Measurements from ENCODE around the gene REEP1. TPM values are rescaled to one million over a fixed set of nuclear protein-coding genes. Genes with fewer than 3 reads are reported as not detected.
A peak's percentile ranks its signal among the peaks of the same experiment; 100 is the strongest.

Gene REEP1
- total and polyA plus RNA-seq, 4 experiments from 2014 or later = 0.15 TPM; not detected in 3

DNA sequence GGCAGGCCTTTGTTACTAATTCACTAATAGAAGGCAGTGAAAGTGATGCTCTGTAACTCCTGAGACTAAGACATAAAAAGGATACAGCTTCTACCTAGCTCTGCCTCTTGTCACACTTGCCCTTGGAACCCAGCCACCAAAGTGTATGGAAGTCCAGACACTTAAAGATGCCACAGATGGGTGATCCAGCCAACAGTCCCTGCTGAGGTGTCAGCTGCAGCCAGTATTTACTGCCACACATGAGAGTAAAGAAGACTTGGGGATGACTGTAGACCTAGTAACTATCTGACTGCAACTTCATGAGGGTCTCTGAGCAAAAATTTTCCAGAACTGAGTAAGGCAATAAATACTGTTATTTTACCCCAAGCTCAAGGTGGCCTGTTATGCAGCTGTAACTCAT is 151.0 kb downstream of the REEP1 start:
- H3K27ac Mint-ChIP-seq = peak overlapping the region; percentile 82 to 98 (median 92)
- H3K4me3 ChIP-seq (ENCODE audit: low read length in 2 of 2) = no peak overlapping the region

GRCh38 chr2:86185517-86186212 is 151.8 kb downstream of the REEP1 start:
- intact Hi-C loops (cut with micrococcal nuclease) = loop anchor here (1.0 kb wide), 1 partner anchor 10 kb away; the partner anchor contains the start of gene IMMT
- peaks cover 7 to 13% of the 10 kb centered on the region in 2 donors for H3K36me3 Mint-ChIP-seq
- peak overlapping the region; percentile 54 for H3K27ac ChIP-seq (ENCODE audit: low read depth, low read length)
- peaks cover 85% of the 10 kb centered on the region for H3K4me1 ChIP-seq (ENCODE audit: insufficient read depth, low read length)
- ChIA-PET CTCF (ENCODE audit: partially characterized antibody) (interaction anchor here (0.9 to 2.7 kb wide), 4 partner anchors 9 to 186 kb away, joined by 3 to 14 read pairs (median 4); partner anchors contain the start of gene IMMT), POLR2A (ENCODE audit: partially characterized antibody) (interaction anchor here (0.6 to 4.8 kb wide), 7 partner anchors 9 to 256 kb away, joined by 3 to 94 read pairs (median 6); partner anchors contain the start of genes IMMT, KDM3A, MRPL35 and POLR1A)
- no peaks in the 10 kb centered on the region for H3K27me3 ChIP-seq (ENCODE audit: insufficient read depth, low read length)
- H3K4me3 ChIP-seq (ENCODE audit: low read length in 2 of 2) = peak overlapping the region in 1 of 2 donors; percentile 12
- peak overlapping the region; percentile 43 to 85 (median 78) for H3K4me3 Mint-ChIP-seq
- no peaks in the 10 kb centered on the region for H3K36me3 ChIP-seq (ENCODE audit: insufficient read depth, low read length)
- H3K9me3 Mint-ChIP-seq = no peaks in the 10 kb centered on the region
- peak overlapping the region; percentile 82 to 98 (median 92) for H3K27ac Mint-ChIP-seq
- peaks cover 53 to 79% (median 62%) of the 10 kb centered on the region in 4 donors for H3K4me1 Mint-ChIP-seq
- no peaks in the 10 kb centered on the region for H3K27me3 Mint-ChIP-seq
- peak; percentile 47 to 68 (median 56) for DNase-seq
- no peaks in the 10 kb centered on the region for H3K9me3 ChIP-seq (ENCODE audit: control insufficient read depth in 1 of 2, low read length in 2 of 2)

More for the DNA sequence above, 151.0 kb downstream of the REEP1 start:
- Histone ChIP-seq H3K9me3 (ENCODE audit: control insufficient read depth in 1 of 2, low read length in 2 of 2) (no peaks in the 10 kb centered on the region), H3K36me3 (ENCODE audit: insufficient read depth, low read length) (no peaks in the 10 kb centered on the region), H3K27me3 (ENCODE audit: insufficient read depth, low read length) (no peaks in the 10 kb centered on the region), H3K4me1 (ENCODE audit: insufficient read depth, low read length) (peaks cover 91% of the 10 kb centered on the region), H3K27ac (ENCODE audit: low read depth, low read length) (peak overlapping the region; percentile 54)
- CTCF ChIA-PET (ENCODE audit: partially characterized antibody) = interaction anchor here (1.3 to 2.7 kb wide), 3 partner anchors 8 to 186 kb away, joined by 3 to 14 read pairs (median 5); partner anchors contain the start of gene IMMT
- H3K4me3 Mint-ChIP-seq = peak overlapping the region in 7 of 8 donors; percentile 52 to 85 (median 77)
- H3K4me1 Mint-ChIP-seq = peaks cover 53 to 87% (median 67%) of the 10 kb centered on the region in 4 donors
- no peak for DNase-seq
- intact Hi-C loops (cut with micrococcal nuclease) = no loop called here
- POLR2A ChIA-PET (ENCODE audit: partially characterized antibody) = interaction anchor here (1.1 to 4.8 kb wide), 5 partner anchors 10 to 255 kb away, joined by 4 to 94 read pairs (median 7); partner anchors contain the start of genes IMMT, KDM3A, MRPL35 and POLR1A
- H3K36me3 Mint-ChIP-seq = peaks cover 10 to 13% of the 10 kb centered on the region in 2 donors
- H3K27me3 Mint-ChIP-seq = no peaks in the 10 kb centered on the region
- no peaks in the 10 kb centered on the region for H3K9me3 Mint-ChIP-seq

GRCh38 chr2:86176597-86176996 is 160.8 kb downstream of the REEP1 start:
- H3K27ac Mint-ChIP-seq = peak overlapping the region in 3 of 7 donors; percentile 1 to 53 (median 2)
- no peaks in the 10 kb centered on the region for H3K9me3 Mint-ChIP-seq
- Histone ChIP-seq H3K27me3 (ENCODE audit: insufficient read depth, low read length) (no peaks in the 10 kb centered on the region), H3K4me1 (ENCODE audit: insufficient read depth, low read length) (no peaks in the 10 kb centered on the region), H3K4me3 (ENCODE audit: low read length in 2 of 2) (no peak overlapping the region), H3K9me3 (ENCODE audit: control insufficient read depth in 1 of 2, low read length in 2 of 2) (no peaks in the 10 kb centered on the region), H3K36me3 (ENCODE audit: insufficient read depth, low read length) (peaks cover 48% of the 10 kb centered on the region), H3K27ac (ENCODE audit: low read depth, low read length) (no peak overlapping the region)
- intact Hi-C loops (cut with micrococcal nuclease) = no loop called here
- ChIA-PET CTCF (ENCODE audit: partially characterized antibody) (no interaction called here), POLR2A (ENCODE audit: partially characterized antibody) (interaction anchor here (0.8 to 1.7 kb wide), 3 partner anchors 9 to 19 kb away, joined by 3 to 6 read pairs (median 3); partner anchors contain the start of gene IMMT)
- H3K4me3 Mint-ChIP-seq = no peak overlapping the region
- peaks cover 21 to 40% (median 23%) of the 10 kb centered on the region in 4 donors for H3K4me1 Mint-ChIP-seq
- no peak for DNase-seq
- H3K36me3 Mint-ChIP-seq = peaks cover 42 to 59% of the 10 kb centered on the region in 2 donors
- H3K27me3 Mint-ChIP-seq = no peaks in the 10 kb centered on the region

GRCh38 chr2:86175828-86176227 is 161.6 kb downstream of the REEP1 start:
- H3K27ac ChIP-seq (ENCODE audit: low read depth, low read length) = no peak overlapping the region
- no peaks in the 10 kb centered on the region for H3K27me3 ChIP-seq (ENCODE audit: insufficient read depth, low read length)
- Mint-ChIP-seq H3K4me1 (peaks cover 21 to 40% (median 22%) of the 10 kb centered on the region in 4 donors), H3K27ac (peak overlapping the region in 3 of 7 donors; percentile 13 to 22 (median 15)), H3K36me3 (peaks cover 47 to 64% of the 10 kb centered on the region in 2 donors), H3K9me3 (no peaks in the 10 kb centered on the region), H3K27me3 (no peaks in the 10 kb centered on the region), H3K4me3 (no peak overlapping the region)
- CTCF ChIA-PET (ENCODE audit: partially characterized antibody) = no interaction called here
- H3K9me3 ChIP-seq (ENCODE audit: control insufficient read depth in 1 of 2, low read length in 2 of 2) = no peaks in the 10 kb centered on the region
- POLR2A ChIA-PET (ENCODE audit: partially characterized antibody) = interaction anchor here (1.0 to 1.7 kb wide), 2 partner anchors 10 to 11 kb away, joined by 3 to 6 read pairs; no protein-coding TSS in a partner anchor
- H3K36me3 ChIP-seq (ENCODE audit: insufficient read depth, low read length) = peaks cover 53% of the 10 kb centered on the region
- no peak for DNase-seq
- no peaks in the 10 kb centered on the region for H3K4me1 ChIP-seq (ENCODE audit: insufficient read depth, low read length)
- H3K4me3 ChIP-seq (ENCODE audit: low read length in 2 of 2) = no peak overlapping the region
- intact Hi-C loops (cut with micrococcal nuclease) = no loop called here

- intact Hi-C loops (cut with micrococcal nuclease) = no loop called here
- Mint-ChIP-seq H3K27ac (peak overlapping the region in 3 of 7 donors; percentile 25 to 88 (median 80)), H3K36me3 (peaks cover 52 to 70% of the 10 kb centered on the region in 2 donors), H3K27me3 (no peaks in the 10 kb centered on the region), H3K9me3 (no peaks in the 10 kb centered on the region), H3K4me1 (peaks cover 21 to 43% (median 26%) of the 10 kb centered on the region in 4 donors), H3K4me3 (no peak overlapping the region)
- Histone ChIP-seq H3K4me1 (ENCODE audit: insufficient read depth, low read length) (no peaks in the 10 kb centered on the region), H3K36me3 (ENCODE audit: insufficient read depth, low read length) (peaks cover 62% of the 10 kb centered on the region), H3K27ac (ENCODE audit: low read depth, low read length) (no peak overlapping the region), H3K9me3 (ENCODE audit: control insufficient read depth in 1 of 2, low read length in 2 of 2) (no peaks in the 10 kb centered on the region), H3K27me3 (ENCODE audit: insufficient read depth, low read length) (no peaks in the 10 kb centered on the region), H3K4me3 (ENCODE audit: low read length in 2 of 2) (no peak overlapping the region)
- no peak for DNase-seq
- ChIA-PET POLR2A (ENCODE audit: partially characterized antibody) (no interaction called here), CTCF (ENCODE audit: partially characterized antibody) (interaction anchor here (0.6 kb wide), 1 partner anchor 344 kb away, joined by 3 read pairs; no protein-coding TSS in a partner anchor)
Measured at GRCh38 chr2:86174445-86174844, 163.0 kb downstream of the REEP1 start.

DNA sequence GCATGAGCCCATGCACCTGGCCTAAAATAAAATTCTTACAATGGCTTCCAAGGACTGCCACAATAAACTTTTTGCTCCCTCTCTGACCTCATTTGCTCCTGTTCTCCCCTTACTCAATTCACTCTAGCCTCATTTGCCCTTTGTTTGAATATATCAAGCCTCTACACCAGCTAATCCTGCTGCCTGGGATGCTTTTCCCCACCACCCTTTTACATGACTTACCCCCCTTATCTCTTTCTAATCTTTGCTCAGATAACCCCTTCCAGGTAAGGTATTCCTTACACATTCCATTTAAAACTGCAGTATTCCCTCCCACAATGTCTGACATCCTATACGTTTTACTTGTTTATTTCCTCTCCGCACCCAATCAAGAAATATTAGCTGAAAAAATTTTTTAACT is 164.8 kb downstream of the REEP1 start:
- Histone ChIP-seq H3K36me3 (ENCODE audit: insufficient read depth, low read length) (peaks cover 69% of the 10 kb centered on the region), H3K4me1 (ENCODE audit: insufficient read depth, low read length) (no peaks in the 10 kb centered on the region), H3K4me3 (ENCODE audit: low read length in 2 of 2) (no peak overlapping the region), H3K9me3 (ENCODE audit: control insufficient read depth in 1 of 2, low read length in 2 of 2) (no peaks in the 10 kb centered on the region), H3K27ac (ENCODE audit: low read depth, low read length) (no peak overlapping the region), H3K27me3 (ENCODE audit: insufficient read depth, low read length) (no peaks in the 10 kb centered on the region)
- POLR2A ChIA-PET (ENCODE audit: partially characterized antibody) = interaction anchor here (1.0 kb wide), 1 partner anchor 29 kb away, joined by 4 read pairs; no protein-coding TSS in a partner anchor
- Mint-ChIP-seq H3K9me3 (no peaks in the 10 kb centered on the region), H3K27me3 (no peaks in the 10 kb centered on the region), H3K4me1 (peaks cover 23 to 38% (median 31%) of the 10 kb centered on the region in 4 donors), H3K4me3 (no peak overlapping the region), H3K27ac (peak overlapping the region in 3 of 7 donors; percentile 69 to 84 (median 79)), H3K36me3 (peaks cover 62 to 69% of the 10 kb centered on the region in 2 donors)
- DNase-seq = no peak
- CTCF ChIA-PET (ENCODE audit: partially characterized antibody) = no interaction called here
- intact Hi-C loops (cut with micrococcal nuclease) = no loop called here

- ChIA-PET CTCF (ENCODE audit: partially characterized antibody) (no interaction called here), POLR2A (ENCODE audit: partially characterized antibody) (no interaction called here)
- peaks cover 20 to 35% (median 26%) of the 10 kb centered on the region in 4 donors for H3K4me1 Mint-ChIP-seq
- Histone ChIP-seq H3K9me3 (ENCODE audit: control insufficient read depth in 1 of 2, low read length in 2 of 2) (no peaks in the 10 kb centered on the region), H3K4me1 (ENCODE audit: insufficient read depth, low read length) (no peaks in the 10 kb centered on the region), H3K27me3 (ENCODE audit: insufficient read depth, low read length) (no peaks in the 10 kb centered on the region), H3K36me3 (ENCODE audit: insufficient read depth, low read length) (peaks cover 59% of the 10 kb centered on the region), H3K27ac (ENCODE audit: low read depth, low read length) (no peak overlapping the region), H3K4me3 (ENCODE audit: low read length in 2 of 2) (no peak overlapping the region)
- no peaks in the 10 kb centered on the region for H3K9me3 Mint-ChIP-seq
- peaks cover 59 to 63% of the 10 kb centered on the region in 2 donors for H3K36me3 Mint-ChIP-seq
- no peak overlapping the region for H3K27ac Mint-ChIP-seq
- no peak overlapping the region for H3K4me3 Mint-ChIP-seq
- intact Hi-C loops (cut with micrococcal nuclease) = no loop called here
- DNase-seq = no peak
- no peaks in the 10 kb centered on the region for H3K27me3 Mint-ChIP-seq
Measured at GRCh38 chr2:86171295-86171694, 166.1 kb downstream of the REEP1 start.

Data from CD4-positive, alpha-beta memory T cell (primary cell).